ENCODE measurements around the gene ZSCAN20. TPM values are rescaled to one million over a fixed set of nuclear protein-coding genes. Genes with fewer than 3 reads are reported as not detected.

Gene ZSCAN20
- total and polyA plus RNA-seq, 2 experiments from 2014 or later: 0.91 to 4.9 TPM

DNA sequence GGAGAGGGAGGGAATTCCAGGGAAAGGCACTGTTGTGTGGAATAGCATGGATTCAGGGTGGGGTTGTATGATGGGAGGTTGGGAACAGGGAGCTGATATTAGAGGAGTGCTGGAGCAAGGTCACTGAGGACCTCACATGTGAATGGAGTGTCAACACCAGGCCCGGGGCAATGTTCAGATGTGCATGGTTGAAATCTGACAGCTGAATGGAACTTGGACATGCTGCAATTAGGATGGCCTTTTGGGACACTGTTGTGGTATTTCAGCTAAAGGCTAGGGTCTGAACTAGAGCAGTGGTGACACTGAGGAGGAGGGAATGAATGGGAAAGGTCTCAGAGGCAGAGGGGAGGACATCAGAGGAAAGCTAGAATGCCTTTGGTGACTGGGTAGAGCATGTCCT lies 25.0 kb downstream of the ZSCAN20 start:
- Histone ChIP-seq H3K36me3 (ENCODE audit: insufficient read depth) (peaks cover 20% of the 10 kb centered on the region), H3K4me3 (no peak overlapping the region), H3K27me3 (ENCODE audit: insufficient read depth) (no peaks in the 10 kb centered on the region), H3K79me2 (replicated peaks; ENCODE audit: insufficient read depth) (no peaks in the 10 kb centered on the region), H3F3A (replicated peaks; ENCODE audit: low read depth) (no peaks in the 10 kb centered on the region), H2AFZ (no peak overlapping the region), H3K4me1 (ENCODE audit: insufficient read depth) (no peaks in the 10 kb centered on the region), H4K20me1 (replicated peaks; ENCODE audit: insufficient read depth) (no peaks in the 10 kb centered on the region), H3K27ac (ENCODE audit: low read depth) (no peak overlapping the region), H3K4me2 (no peak overlapping the region), H3K9me2 (ENCODE audit: insufficient read depth) (no peaks in the 10 kb centered on the region)
- H3K4me1 Mint-ChIP-seq: peaks cover 5% of the 10 kb centered on the region
- H3K4me3 Mint-ChIP-seq: no peak overlapping the region
- TF ChIP-seq EZH2 (IDR thresholded peaks at IDR 0.05; ENCODE audit: low read depth, unreplicated experiment) (no peak), POLR2AphosphoS5 (IDR thresholded peaks at IDR 0.05; ENCODE audit: low read depth) (no peak), EZH2phosphoT487 (IDR thresholded peaks at IDR 0.05; ENCODE audit: unreplicated experiment) (no peak), NANOG (IDR thresholded peaks at IDR 0.05; ENCODE audit: borderline replicate concordance) (no peak), ZNF114 (CRISPR knock-in tag; IDR thresholded peaks at IDR 0.05) (no peak), JUNB (IDR thresholded peaks at IDR 0.05; ENCODE audit: unreplicated experiment) (no peak), CREB1 (CRISPR knock-in tag; IDR thresholded peaks at IDR 0.05; ENCODE audit: low read depth) (no peak), ZNF462 (CRISPR knock-in tag; IDR thresholded peaks at IDR 0.05) (no peak), ZNF331 (CRISPR knock-in tag; IDR thresholded peaks at IDR 0.05; ENCODE audit: low read depth) (no peak), STAT1 (IDR thresholded peaks at IDR 0.05; ENCODE audit: unreplicated experiment) (no peak)
- TF ChIP-seq, protein P1, sequence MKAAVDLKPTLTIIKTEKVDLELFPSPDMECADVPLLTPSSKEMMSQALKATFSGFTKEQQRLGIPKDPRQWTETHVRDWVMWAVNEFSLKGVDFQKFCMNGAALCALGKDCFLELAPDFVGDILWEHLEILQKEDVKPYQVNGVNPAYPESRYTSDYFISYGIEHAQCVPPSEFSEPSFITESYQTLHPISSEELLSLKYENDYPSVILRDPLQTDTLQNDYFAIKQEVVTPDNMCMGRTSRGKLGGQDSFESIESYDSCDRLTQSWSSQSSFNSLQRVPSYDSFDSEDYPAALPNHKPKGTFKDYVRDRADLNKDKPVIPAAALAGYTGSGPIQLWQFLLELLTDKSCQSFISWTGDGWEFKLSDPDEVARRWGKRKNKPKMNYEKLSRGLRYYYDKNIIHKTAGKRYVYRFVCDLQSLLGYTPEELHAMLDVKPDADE (IDR thresholded peaks at IDR 0.05): no peak
- TF ChIP-seq, protein P2, sequence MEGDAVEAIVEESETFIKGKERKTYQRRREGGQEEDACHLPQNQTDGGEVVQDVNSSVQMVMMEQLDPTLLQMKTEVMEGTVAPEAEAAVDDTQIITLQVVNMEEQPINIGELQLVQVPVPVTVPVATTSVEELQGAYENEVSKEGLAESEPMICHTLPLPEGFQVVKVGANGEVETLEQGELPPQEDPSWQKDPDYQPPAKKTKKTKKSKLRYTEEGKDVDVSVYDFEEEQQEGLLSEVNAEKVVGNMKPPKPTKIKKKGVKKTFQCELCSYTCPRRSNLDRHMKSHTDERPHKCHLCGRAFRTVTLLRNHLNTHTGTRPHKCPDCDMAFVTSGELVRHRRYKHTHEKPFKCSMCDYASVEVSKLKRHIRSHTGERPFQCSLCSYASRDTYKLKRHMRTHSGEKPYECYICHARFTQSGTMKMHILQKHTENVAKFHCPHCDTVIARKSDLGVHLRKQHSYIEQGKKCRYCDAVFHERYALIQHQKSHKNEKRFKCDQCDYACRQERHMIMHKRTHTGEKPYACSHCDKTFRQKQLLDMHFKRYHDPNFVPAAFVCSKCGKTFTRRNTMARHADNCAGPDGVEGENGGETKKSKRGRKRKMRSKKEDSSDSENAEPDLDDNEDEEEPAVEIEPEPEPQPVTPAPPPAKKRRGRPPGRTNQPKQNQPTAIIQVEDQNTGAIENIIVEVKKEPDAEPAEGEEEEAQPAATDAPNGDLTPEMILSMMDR (conservative IDR thresholded peaks at IDR 0.05; ENCODE audit: low read depth in 2 of 2): no peak
- TF ChIP-seq, protein P3, sequence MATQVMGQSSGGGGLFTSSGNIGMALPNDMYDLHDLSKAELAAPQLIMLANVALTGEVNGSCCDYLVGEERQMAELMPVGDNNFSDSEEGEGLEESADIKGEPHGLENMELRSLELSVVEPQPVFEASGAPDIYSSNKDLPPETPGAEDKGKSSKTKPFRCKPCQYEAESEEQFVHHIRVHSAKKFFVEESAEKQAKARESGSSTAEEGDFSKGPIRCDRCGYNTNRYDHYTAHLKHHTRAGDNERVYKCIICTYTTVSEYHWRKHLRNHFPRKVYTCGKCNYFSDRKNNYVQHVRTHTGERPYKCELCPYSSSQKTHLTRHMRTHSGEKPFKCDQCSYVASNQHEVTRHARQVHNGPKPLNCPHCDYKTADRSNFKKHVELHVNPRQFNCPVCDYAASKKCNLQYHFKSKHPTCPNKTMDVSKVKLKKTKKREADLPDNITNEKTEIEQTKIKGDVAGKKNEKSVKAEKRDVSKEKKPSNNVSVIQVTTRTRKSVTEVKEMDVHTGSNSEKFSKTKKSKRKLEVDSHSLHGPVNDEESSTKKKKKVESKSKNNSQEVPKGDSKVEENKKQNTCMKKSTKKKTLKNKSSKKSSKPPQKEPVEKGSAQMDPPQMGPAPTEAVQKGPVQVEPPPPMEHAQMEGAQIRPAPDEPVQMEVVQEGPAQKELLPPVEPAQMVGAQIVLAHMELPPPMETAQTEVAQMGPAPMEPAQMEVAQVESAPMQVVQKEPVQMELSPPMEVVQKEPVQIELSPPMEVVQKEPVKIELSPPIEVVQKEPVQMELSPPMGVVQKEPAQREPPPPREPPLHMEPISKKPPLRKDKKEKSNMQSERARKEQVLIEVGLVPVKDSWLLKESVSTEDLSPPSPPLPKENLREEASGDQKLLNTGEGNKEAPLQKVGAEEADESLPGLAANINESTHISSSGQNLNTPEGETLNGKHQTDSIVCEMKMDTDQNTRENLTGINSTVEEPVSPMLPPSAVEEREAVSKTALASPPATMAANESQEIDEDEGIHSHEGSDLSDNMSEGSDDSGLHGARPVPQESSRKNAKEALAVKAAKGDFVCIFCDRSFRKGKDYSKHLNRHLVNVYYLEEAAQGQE (IDR thresholded peaks at IDR 0.05; ENCODE audit: unreplicated experiment): no peak
- peaks cover 3% of the 10 kb centered on the region for H3K27me3 Mint-ChIP-seq (ENCODE audit: insufficient read depth, low read depth, poor library complexity)
- DNase-seq (ENCODE audit: low spot score) (no peak), ATAC-seq (no peak)
- peaks cover 54% of the 10 kb centered on the region for H3K36me3 Mint-ChIP-seq (ENCODE audit: low read depth)
- H3K9me3 Mint-ChIP-seq: peaks cover 53% of the 10 kb centered on the region
- H3K27ac Mint-ChIP-seq: no peak overlapping the region

Data from GM23338 (cell line).